NCI-H1417 (cell line): Measurements from ENCODE around the gene TTC8.
A peak's percentile ranks its signal among the peaks of the same experiment; 100 is the strongest.

Experiments used
- DNase-seq, 3 experiments: peaks; one replicate each; lab custom pipeline; 2025; lab: John Stamatoyannopoulos, UW

TTC8 gene

DNA sequence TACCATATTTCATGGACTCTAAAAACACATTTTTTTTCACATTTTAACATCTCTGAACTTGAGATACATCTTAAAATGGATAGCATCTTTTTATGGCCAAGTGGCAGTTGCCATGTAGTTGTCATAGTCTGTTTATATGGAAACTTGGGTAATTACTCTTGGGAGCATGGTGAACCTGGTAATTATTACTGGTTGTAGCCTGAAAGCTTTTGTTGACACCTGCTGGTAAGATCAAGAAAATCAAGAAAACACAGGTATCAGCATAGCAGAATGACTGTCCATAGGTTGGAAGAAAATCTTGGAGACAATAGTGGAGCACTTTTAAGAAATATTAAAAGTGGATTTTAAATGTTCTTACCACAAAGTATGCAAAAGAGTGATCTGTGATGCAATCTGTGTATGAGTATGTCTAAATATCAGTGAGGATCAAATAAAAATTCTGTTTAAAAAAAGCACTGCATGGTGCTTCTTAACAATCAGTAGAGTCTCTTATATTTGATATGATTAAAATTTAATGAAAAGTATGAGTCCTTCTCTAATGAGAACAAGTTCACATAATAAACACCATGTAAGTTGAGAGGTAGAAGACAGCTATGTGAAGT lies 44.2 kb downstream of the TTC8 start:
- DNase-seq: peak; percentile 37 to 87 (median 39)

DNA sequence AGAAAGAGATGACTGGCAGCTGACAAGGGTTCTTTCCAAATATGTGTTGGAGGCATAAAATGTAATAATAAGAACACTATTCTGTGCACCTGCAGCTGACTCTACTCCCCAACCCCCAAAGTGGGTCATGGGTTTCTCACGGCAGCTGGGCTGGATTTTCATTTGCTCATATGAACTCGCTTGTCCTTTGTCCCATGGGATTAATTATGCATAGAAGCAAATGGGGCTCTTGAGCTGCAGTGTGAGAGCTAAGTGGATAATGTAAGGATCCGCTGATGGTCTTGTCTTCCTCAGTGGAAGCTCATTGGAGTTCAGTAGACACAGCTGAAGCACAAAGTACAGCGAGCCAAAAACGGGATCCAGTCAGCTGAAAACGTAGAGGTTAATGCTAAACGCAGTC lies 46.3 kb downstream of the TTC8 start:
- peak; percentile 6 to 95 (median 70) for DNase-seq

DNA sequence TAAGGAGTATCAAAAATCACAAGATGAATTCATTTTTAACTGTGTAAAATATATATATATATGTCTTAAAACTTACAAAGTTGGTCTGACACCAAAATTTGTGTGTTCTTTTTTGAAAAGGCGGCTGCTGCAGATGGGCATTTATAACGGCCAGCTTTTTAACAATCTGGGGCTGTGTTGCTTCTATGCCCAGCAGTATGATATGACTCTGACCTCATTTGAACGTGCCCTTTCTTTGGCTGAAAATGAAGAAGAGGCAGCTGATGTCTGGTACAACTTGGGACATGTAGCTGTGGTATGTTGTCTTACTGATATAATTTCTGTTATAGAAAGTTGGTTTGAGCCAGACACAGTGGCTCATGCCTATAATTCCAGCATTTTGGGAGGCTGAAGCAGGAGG lies 47.0 kb downstream of the TTC8 start:
- no peak for DNase-seq

DNA sequence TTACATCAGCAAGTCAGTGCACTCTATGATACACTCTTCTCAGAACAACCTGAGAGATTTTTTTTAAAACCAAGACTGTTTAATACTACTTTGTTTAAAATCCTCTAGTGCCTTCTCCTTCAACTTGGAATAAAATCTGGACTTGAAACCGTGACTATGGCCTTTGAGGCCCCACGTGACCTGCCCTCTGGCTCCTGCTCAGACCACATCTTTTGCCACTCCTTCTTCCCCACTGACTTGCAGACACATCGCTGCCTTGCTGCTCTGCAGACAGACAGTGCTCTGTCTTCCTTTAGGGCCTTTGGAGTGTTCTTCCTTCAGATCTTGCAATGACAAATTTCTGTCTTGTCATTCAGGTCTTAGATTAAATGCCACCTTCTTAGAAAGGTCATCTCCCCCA lies 48.5 kb downstream of the TTC8 start:
- no peak for DNase-seq

DNA sequence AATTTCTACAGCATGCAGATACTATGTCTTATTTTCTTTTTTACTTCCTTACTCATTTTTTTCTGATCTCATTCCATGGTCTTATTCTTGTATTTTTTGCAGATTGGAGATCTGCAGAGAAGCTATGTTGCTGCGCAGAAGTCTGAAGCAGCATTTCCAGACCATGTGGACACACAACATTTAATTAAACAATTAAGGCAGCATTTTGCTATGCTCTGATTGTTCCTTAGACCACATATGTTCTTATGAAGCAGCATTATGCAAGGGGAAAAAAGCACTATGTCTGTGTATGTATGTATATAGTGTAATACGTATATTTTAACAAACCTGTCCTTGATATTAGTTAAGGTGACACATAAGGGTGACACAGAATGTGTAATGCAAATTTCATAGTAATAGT lies 52.7 kb downstream of the TTC8 start:
- peak in 1 of 3 experiments; percentile 8 for DNase-seq

DNA sequence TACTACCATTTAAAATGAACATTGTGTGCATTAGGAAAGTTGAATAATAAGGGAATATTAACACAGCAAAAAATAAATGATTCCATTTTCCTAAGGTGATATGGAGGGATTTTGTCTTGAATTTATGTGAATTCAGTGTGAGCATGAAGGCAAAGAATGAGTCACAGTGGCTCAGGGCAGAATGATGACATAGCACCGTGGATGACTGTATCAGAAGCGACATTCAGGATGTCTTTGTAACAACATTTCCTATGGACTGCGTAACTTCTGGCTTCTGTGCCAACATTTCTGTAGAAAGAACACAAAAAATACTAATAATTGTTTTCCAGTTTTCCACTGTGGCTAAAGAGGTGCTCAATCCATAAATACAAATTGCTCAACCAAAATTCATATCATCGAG lies 54.6 kb downstream of the TTC8 start:
- DNase-seq: no peak

DNA sequence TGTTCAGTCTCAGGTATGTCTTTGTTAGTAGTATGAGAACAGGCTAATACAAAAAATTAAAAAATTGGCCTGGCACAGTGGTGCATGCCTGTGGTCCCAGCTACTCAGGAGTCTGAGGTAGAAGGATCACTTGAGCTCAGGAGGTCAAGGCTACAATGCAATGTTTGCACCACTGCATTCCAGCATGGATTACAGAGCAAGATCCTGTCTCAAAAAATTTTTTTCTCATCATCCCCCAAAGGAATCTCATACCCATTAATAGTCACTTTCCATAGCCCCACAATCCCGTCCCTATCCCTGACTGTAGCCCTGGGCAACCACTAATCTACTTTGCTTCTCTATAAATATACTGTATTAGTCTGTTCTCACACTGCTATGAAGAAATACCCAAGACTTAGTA lies 57.8 kb downstream of the TTC8 start:
- no peak for DNase-seq

DNA sequence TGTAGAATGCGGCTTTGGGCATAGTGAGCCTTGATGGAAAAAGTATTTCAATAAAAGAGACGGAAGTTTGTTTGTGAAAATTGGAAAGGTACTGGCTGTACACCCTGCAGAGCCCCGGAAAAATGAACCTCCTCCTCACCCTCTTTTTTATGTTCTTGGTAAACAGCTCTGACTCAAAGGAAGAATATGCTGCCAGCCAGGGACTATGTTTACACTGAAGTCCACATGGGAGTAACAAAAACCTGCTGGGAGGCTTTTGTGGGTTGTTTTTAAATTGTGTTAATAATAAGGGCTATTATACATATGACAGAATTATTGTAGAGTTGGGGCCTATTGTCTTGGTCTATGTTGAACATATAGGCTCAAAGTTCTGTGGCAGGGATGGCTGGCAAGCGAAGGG lies 70.7 kb downstream of the TTC8 start:
- peak in 2 of 3 experiments; percentile 34 to 74 for DNase-seq

DNA sequence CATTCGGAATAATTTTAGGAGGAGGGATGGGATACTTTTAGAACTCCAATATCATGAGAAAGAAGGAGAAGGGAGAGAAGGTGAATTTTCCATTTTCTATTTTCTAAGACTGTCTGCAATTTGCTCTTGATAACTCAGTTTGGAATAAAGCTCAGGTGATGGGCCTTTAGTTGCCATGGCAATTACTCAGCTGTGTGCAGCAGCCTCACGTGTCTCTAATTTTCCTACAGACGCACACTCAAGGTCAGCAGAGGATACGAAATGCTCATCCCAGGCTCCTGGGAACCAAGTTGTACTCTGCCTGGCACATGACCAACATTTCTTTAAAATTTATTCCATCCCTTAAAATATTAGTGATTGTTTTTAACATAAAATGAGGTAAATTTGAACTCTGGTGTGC lies 76.7 kb downstream of the TTC8 start:
- peak in 1 of 3 experiments; percentile 51 for DNase-seq

DNA sequence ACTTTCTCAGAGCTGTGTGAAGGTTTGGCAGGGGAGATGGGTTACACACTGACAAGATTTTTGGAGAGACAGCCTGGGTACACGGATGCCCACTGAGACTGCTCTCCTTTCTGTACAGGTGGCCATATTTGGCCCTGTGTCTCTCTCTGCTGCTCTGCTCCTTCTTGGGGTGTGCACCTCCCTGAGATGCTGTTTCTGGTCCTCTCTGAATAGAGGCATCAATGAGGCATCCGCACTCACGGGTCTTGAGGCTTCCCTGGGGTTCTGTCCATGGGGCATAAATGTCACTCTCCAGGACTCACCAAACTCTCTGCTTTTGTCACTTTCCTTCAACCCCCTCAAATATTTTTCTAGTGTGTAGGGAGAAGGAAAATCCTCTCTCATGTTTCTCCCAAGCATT lies 77.5 kb downstream of the TTC8 start:
- DNase-seq: no peak

DNA sequence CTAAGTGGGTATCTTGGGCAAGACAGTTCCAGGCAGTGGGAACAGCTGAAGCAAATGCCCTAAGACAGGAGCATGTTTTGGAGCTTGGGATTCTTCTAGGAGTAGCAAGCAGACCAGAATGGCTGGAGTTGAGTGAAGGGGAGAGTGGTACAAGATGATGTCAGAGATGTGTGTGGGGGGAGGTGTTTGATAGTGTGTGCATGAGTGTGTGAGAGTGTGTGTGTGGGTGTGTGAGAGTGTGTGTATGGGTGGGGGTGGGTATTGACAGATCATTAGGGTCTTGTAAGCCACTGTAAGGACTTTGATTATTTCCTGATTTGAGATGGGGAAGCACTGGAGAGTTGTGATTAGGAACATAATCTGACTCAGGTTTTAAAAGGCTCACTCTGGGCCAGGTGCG lies 78.4 kb downstream of the TTC8 start:
- DNase-seq: no peak

DNA sequence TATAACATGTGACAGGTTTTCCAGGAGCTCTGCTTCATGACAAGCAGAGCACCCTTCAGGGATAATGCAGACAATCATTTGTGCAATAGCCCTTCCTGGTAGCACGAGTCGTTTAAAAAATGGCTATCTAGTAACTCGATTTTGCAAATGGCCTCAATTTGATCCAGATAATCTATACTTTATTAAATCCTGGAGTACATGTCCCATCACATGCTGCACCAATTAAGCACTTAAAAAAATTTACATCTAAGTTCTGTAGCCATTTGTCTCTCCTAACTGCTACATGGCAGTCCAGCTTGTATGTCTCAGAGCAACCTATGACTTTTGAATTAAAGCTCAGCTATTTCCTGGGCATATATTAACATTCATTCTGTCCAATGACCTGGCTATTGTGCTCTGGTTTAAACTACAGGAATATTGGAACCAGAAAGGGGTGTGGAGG lies 79.8 kb downstream of the TTC8 start:
- no peak for DNase-seq

DNA sequence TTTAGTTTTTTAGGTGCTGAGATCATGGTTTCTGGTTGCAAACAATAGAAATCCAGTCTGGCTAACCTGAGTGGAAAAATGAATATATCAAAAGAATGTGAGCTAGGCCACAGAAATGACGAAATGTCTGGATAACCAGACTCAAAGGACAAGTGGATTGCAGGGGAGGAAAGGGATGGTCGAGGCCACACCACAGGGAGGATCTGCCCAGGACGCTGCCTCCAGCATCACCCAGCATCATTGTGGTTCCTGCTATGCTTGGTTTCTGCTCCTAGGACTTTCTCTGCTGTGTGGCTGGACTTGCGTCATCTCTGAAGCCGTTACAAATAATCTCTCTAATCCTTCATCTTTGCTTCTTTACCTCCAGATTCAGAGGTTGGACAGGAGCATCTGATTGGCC lies 80.4 kb downstream of the TTC8 start:
- no peak for DNase-seq

DNA sequence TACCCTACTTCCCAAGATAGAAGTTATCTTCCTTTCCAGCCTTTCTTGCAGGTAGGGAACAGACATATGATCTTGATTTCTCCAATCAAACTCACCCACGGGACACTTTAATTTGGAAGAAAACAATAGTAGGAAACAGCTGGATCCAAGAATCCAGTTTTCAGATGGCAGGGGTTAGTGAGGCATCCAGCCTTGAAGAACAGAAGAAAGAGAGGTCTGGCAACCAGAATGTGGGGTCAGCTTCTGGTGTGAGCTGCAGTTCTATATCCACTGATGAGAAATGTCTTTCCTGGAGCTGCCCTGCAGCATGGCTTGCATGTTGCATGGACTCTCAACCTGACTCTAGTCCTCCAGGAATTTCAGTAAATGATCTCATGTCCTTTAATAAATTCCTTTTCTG lies 83.8 kb downstream of the TTC8 start:
- no peak for DNase-seq

DNA sequence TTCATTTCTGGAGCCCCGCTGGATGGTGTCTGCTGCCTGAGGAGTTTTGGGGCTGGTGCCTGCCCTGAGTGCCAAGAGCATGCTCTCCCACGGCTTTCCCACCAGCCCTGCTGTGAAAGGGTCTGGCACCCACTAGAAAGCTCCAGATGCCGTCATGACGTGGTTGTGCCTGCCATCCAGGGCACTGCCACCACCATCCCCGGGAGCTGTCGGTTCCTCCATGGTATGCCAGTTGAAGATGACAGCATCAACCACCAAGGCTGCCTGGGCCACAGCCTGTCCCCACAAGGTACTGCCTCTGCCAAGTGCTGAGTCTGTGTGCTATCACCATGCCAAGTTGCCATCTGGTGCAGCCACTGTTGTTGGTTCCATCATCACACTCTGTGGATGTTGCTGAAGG lies 85.9 kb downstream of the TTC8 start:
- DNase-seq: no peak

DNA sequence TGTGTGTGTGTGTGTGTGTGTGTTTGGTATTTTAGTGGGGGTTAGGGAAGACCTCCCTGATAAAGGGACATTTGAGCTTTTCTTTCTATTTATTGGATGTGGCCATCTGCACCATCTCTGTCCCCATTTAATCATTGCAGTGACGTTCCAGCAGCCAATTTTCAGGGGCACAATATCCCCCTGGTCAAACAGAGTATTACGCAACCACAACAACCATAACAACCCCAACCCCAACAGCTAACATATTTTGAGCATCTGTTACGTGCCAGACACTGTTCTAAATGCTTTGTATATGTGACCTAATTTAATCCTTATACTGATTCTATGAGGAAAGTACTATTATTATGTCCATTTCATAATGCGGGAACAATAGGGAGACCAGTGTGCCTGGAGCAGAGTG lies 87.4 kb downstream of the TTC8 start:
- no peak for DNase-seq

DNA sequence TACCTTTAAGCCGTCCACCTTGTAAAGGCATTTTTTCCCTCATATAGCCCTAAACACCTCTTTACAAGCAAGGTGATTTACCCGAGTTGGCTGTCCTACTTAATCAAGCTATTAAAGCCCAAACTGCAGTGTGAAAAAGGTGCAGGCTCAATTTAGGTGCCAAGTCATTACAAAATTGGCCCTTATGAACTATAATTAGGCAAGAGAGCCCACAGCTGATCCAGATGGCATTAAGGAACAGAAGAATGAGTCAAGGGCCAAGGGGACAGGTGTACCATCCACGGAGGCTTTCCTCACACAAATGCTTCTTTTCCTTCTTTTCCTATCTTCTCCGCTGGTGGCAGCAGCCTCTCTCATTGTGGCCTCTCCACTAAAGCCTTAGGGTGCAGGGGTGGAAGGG lies 90.5 kb downstream of the TTC8 start:
- DNase-seq: peak in 1 of 3 experiments; percentile 32

DNA sequence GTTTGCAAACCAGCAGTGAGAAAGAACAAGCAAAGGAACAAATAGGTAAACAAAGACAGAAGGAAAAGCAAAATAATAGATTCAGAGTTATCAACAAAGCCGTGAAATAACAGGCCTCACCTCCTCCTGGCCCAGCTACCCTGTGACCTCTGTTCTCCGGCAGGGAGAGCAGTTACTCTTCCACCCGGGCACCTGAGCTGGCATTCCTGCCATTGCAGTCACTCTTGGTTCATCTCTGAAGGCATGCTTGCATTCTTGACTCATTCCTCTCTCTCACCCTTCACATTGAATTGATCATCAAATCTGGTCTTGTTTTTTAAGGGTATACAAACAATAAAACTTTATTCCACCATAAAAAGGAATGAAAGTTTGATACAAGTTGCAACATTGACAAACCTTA lies 95.1 kb downstream of the TTC8 start:
- DNase-seq: no peak
